ENCODE measurements around the gene PLXNA4.

Gene PLXNA4

DNA sequence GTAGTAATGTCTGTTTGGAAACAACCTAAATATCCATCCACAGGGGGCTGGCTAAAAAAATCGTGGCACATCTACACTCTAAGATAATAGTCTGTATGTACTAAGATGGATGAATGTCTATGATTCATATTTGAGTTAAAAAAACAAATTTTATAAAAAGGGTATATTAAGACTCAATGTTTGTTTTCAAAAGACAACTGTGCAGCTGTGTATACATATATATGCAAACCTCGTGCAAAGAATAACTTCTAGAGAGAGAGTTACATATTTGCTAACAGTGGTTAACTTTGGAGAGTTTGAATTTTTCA is 323.5 kb downstream of the PLXNA4 start:
- TF ChIP-seq, protein P1, sequence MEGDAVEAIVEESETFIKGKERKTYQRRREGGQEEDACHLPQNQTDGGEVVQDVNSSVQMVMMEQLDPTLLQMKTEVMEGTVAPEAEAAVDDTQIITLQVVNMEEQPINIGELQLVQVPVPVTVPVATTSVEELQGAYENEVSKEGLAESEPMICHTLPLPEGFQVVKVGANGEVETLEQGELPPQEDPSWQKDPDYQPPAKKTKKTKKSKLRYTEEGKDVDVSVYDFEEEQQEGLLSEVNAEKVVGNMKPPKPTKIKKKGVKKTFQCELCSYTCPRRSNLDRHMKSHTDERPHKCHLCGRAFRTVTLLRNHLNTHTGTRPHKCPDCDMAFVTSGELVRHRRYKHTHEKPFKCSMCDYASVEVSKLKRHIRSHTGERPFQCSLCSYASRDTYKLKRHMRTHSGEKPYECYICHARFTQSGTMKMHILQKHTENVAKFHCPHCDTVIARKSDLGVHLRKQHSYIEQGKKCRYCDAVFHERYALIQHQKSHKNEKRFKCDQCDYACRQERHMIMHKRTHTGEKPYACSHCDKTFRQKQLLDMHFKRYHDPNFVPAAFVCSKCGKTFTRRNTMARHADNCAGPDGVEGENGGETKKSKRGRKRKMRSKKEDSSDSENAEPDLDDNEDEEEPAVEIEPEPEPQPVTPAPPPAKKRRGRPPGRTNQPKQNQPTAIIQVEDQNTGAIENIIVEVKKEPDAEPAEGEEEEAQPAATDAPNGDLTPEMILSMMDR (IDR thresholded peaks at IDR 0.05; ENCODE audit: insufficient read depth, low read length, poor library complexity, severe bottlenecking), result no peak
- TF ChIP-seq EZH2phosphoT487 (conservative IDR thresholded peaks at IDR 0.05; ENCODE audit: low read length), result no peak
- Histone ChIP-seq H3F3A (ENCODE audit: insufficient read depth) (no peaks in the 10 kb centered on the region), H2AFZ (ENCODE audit: low read depth, low read length, severe bottlenecking) (no peak overlapping the region), H4K20me1 (ENCODE audit: low read depth, low read length) (no peaks in the 10 kb centered on the region), H3K9me2 (replicated peaks; ENCODE audit: insufficient read depth, low read length) (no peaks in the 10 kb centered on the region), H3K27ac (ENCODE audit: low read depth, low read length) (no peak overlapping the region), H3K36me3 (ENCODE audit: low read length) (no peaks in the 10 kb centered on the region), H3K79me2 (ENCODE audit: insufficient read depth, low read length) (no peaks in the 10 kb centered on the region), H3K4me3 (ENCODE audit: insufficient read depth, low read length, poor library complexity, severe bottlenecking) (no peak overlapping the region), H3K4me2 (ENCODE audit: low read depth, low read length, poor library complexity, severe bottlenecking) (no peak overlapping the region), H3K9ac (ENCODE audit: low read length) (no peak overlapping the region), H3K9me3 (ENCODE audit: insufficient read depth, low read length) (no peaks in the 10 kb centered on the region), H3K27me3 (ENCODE audit: low read length) (no peaks in the 10 kb centered on the region)

DNA sequence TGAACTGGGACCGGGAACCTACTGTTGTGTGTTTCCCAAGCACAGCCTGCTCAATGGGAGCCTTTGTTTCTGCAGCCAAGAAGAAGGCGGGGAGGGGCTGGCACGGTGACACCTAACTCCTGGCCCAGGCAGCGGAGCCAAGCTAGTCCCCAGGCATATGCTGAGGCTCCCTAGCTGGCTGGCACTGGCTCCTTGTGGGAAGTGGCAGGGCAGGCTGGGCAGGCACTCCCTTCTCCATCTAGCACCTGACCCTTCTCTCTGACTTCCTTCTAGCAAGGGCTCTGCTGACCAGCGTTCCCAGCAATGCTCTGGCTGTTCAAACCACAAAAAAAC is 325.0 kb downstream of the PLXNA4 start:
- H2AFZ ChIP-seq (ENCODE audit: low read depth, low read length, severe bottlenecking), result no peak overlapping the region
- H3K4me2 ChIP-seq (ENCODE audit: low read depth, low read length, poor library complexity, severe bottlenecking), result no peak overlapping the region

DNA sequence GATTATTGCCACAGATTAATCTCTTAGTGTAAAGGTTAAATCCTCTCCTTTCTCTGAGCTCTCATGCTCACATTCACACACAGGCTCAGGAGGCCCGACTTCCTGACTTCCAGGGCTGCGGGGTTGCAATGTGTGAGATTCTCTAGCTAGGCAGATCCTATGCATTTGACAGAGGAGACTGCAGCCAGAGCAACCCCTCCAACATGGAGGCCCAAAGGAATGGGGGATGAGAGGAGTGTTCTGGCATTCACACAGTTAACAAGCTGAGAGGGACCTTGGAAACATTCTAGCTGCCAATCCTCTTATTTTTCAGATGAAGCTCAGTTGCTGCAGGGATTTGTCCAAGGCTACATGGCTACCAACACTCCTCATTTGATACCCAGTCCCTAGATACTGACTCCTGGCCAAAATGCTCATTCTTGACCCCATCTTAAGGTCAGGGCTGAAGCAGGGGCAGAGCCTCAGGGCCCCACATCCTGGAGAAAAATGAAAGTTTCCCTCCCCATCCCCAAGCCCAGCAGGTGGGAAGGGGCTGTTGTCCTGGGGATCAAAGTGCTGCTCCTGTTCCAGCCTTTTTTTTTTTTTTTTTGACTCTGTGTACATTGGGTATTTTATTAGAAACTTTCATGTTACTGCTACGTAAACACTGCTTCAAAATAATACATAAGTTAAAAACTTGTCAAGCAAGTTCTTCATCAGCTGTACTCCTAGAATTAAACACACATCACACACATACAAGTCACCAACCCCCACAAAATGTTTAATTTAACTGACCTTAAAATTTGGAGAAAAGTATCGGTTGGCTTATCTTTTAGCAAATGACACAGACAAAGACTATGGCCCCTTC is 325.6 kb downstream of the PLXNA4 start:
- no peak for TF ChIP-seq EZH2phosphoT487 (conservative IDR thresholded peaks at IDR 0.05; ENCODE audit: low read length)
- TF ChIP-seq, protein P1 (IDR thresholded peaks at IDR 0.05; ENCODE audit: insufficient read depth, low read length, poor library complexity, severe bottlenecking), result no peak
- Histone ChIP-seq H3K79me2 (ENCODE audit: insufficient read depth, low read length) (no peaks in the 10 kb centered on the region), H2AFZ (ENCODE audit: low read depth, low read length, severe bottlenecking) (no peak overlapping the region), H3K9me2 (replicated peaks; ENCODE audit: insufficient read depth, low read length) (no peaks in the 10 kb centered on the region), H3K27ac (ENCODE audit: low read depth, low read length) (no peak overlapping the region), H3K4me3 (ENCODE audit: insufficient read depth, low read length, poor library complexity, severe bottlenecking) (no peak overlapping the region), H4K20me1 (ENCODE audit: low read depth, low read length) (no peaks in the 10 kb centered on the region), H3K4me2 (ENCODE audit: low read depth, low read length, poor library complexity, severe bottlenecking) (no peak overlapping the region), H3K36me3 (ENCODE audit: low read length) (no peaks in the 10 kb centered on the region), H3K9me3 (ENCODE audit: insufficient read depth, low read length) (no peaks in the 10 kb centered on the region), H3K9ac (ENCODE audit: low read length) (no peak overlapping the region), H3F3A (ENCODE audit: insufficient read depth) (no peaks in the 10 kb centered on the region), H3K27me3 (ENCODE audit: low read length) (no peaks in the 10 kb centered on the region)

More for the DNA sequence above, 325.0 kb downstream of the PLXNA4 start:
- no peak overlapping the region for H3K4me3 ChIP-seq (ENCODE audit: insufficient read depth, low read length, poor library complexity, severe bottlenecking)
- no peak overlapping the region for H3K9ac ChIP-seq (ENCODE audit: low read length)
- no peaks in the 10 kb centered on the region for H3F3A ChIP-seq (ENCODE audit: insufficient read depth)
- H3K79me2 ChIP-seq (ENCODE audit: insufficient read depth, low read length), result no peaks in the 10 kb centered on the region
- no peaks in the 10 kb centered on the region for H3K9me2 ChIP-seq (replicated peaks; ENCODE audit: insufficient read depth, low read length)
- no peaks in the 10 kb centered on the region for H3K9me3 ChIP-seq (ENCODE audit: insufficient read depth, low read length)
- no peak overlapping the region for H3K27ac ChIP-seq (ENCODE audit: low read depth, low read length)
- no peaks in the 10 kb centered on the region for H3K36me3 ChIP-seq (ENCODE audit: low read length)
- TF ChIP-seq EZH2phosphoT487 (conservative IDR thresholded peaks at IDR 0.05; ENCODE audit: low read length), result no peak
- TF ChIP-seq, protein P1 (IDR thresholded peaks at IDR 0.05; ENCODE audit: insufficient read depth, low read length, poor library complexity, severe bottlenecking), result no peak
- no peaks in the 10 kb centered on the region for H4K20me1 ChIP-seq (ENCODE audit: low read depth, low read length)
- H3K27me3 ChIP-seq (ENCODE audit: low read length), result no peaks in the 10 kb centered on the region
